GM12878 (cell line): ENCODE results near the gene STRADB. TPM values are rescaled to one million over a fixed set of nuclear protein-coding genes. Genes with fewer than 3 reads are reported as not detected.

Source experiments
- ATAC-seq: fragments of 200-7000 bp; cut with Tn5 transposase; 3 replicates; pipeline ENCODE4 v1.9.1; 2020; ENCODE audit warnings: mild to moderate bottlenecking, moderate library complexity
- BruUV-seq: library from RNA; stranded (reverse); fragments of 400-500 nt; replicated peaks from 2 replicates; lab custom pipeline; 2021; lab: Mats Ljungman, UMichigan
- CTCF ChIA-PET: fragments of 300-600 bp; sonication (Branson Sonifier 250); formaldehyde crosslinking; extraction: SDS; loops from one replicate; lab custom pipeline; 2021; ENCODE audit warnings: inconsistent platforms; lab: Yijun Ruan, JAX
- POLR2A ChIA-PET: fragments of 350-600 bp; formaldehyde crosslinking; extraction: SDS; loops from one replicate; lab custom pipeline; 2021; ENCODE audit warnings: inconsistent platforms; lab: Charles Lee
- RAD21 ChIA-PET: fragments of 300-600 bp; sonication (Branson Sonifier 250); formaldehyde crosslinking; loops from one replicate; lab custom pipeline; 2023; ENCODE audit warnings: antibody characterized with exemption; ENCODE audit not compliant: unreplicated experiment; lab: Charles Lee
- SMC1A ChIA-PET: fragments of 300-600 bp; sonication (Branson Sonifier 250); formaldehyde crosslinking; loops from one replicate; lab custom pipeline; 2023; ENCODE audit not compliant: unreplicated experiment, uncharacterized antibody; lab: Charles Lee
- DNase-seq: peaks from one replicate; pipeline ENCODE4 v3.0.0-alpha.2; 2011; ENCODE audit warnings: low read depth, low spot score
- FAIRE-seq: peaks from 3 replicates; lab custom pipeline; 2011; peaks lifted over from hg19 to GRCh38; lab: Jason Lieb, UNC
- H2AFZ ChIP-seq: 2 replicates; pipeline ENCODE4 v1.6.0; 2011; ENCODE audit warnings: low read depth, low read length, control low read depth; ENCODE audit not compliant: control insufficient read depth
- H3K27ac ChIP-seq: 2 replicates; pipeline ENCODE4 v1.5.1; 2011; ENCODE audit warnings: control low read depth; ENCODE audit not compliant: control insufficient read depth, insufficient read depth
- H3K27me3 ChIP-seq, 2 experiments: replicated peaks in 1 of 2; 2 replicates each; pipeline versions ENCODE4 v1.6.0 to v1.6.1; 2011; ENCODE audit warnings: low read length in 1 of 2; ENCODE audit not compliant: control insufficient read depth in 2 of 2, insufficient read depth in 2 of 2
- H3K36me3 ChIP-seq, 2 experiments: 2 replicates each; pipeline ENCODE4 v1.5.1; 2011; ENCODE audit warnings: low read length in 1 of 2; ENCODE audit not compliant: control insufficient read depth in 2 of 2, insufficient read depth in 2 of 2
- H3K4me1 ChIP-seq: 2 replicates; pipeline ENCODE4 v1.6.1; 2011; ENCODE audit warnings: mild to moderate bottlenecking, low read length, moderate library complexity, mixed read lengths; ENCODE audit not compliant: control insufficient read depth, insufficient read depth
- H3K4me2 ChIP-seq: 2 replicates; pipeline ENCODE4 v1.6.0; 2011; ENCODE audit warnings: control low read depth; ENCODE audit not compliant: control insufficient read depth, insufficient read depth
- H3K4me3 ChIP-seq: fragments of 200-600 bp; sonication (generic); 2 replicates; pipeline ENCODE4 v1.5.1; 2016
- H3K79me2 ChIP-seq: 2 replicates; pipeline ENCODE4 v1.6.0; 2011; ENCODE audit warnings: low read length; ENCODE audit not compliant: control insufficient read depth, insufficient read depth
- H3K9ac ChIP-seq: 2 replicates; pipeline ENCODE4 v1.8.0; 2011; ENCODE audit warnings: low read length, control low read depth, mixed read lengths; ENCODE audit not compliant: control insufficient read depth, insufficient read depth
- H3K9me3 ChIP-seq: replicated peaks from 3 replicates; pipeline ENCODE4 v1.5.1; 2011; ENCODE audit warnings: mild to moderate bottlenecking, low read length; ENCODE audit not compliant: control insufficient read depth, insufficient read depth
- H4K20me1 ChIP-seq: 2 replicates; pipeline ENCODE4 v1.6.0; 2011; ENCODE audit not compliant: control insufficient read depth, insufficient read depth
- ASH2L ChIP-seq: fragments of 300-600, 200-600 bp; sonication (generic); IDR thresholded peaks from 2 replicates; pipeline ENCODE4 v1.6.1; 2017; ENCODE audit warnings: low read depth, mild to moderate bottlenecking, borderline replicate concordance
- ATF3 ChIP-seq: IDR thresholded peaks from 2 replicates; pipeline ENCODE4 v1.6.1; 2011; ENCODE audit warnings: low read depth, mild to moderate bottlenecking, low read length, moderate library complexity, borderline replicate concordance; ENCODE audit errors: extremely low read depth
- ATF7 ChIP-seq: fragments of 450-650 bp; IDR thresholded peaks from 2 replicates; pipeline ENCODE4 v1.6.1; 2016; ENCODE audit warnings: low read depth, mild to moderate bottlenecking
- BMI1 ChIP-seq: fragments of 450-650 bp; IDR thresholded peaks from 2 replicates; pipeline ENCODE4 v1.6.1; 2016; ENCODE audit warnings: mild to moderate bottlenecking, moderate library complexity, borderline replicate concordance
- CUX1 ChIP-seq: IDR thresholded peaks from 2 replicates; pipeline ENCODE4 v1.6.1; 2012; ENCODE audit warnings: improper control_type of control experiment, low read depth, low read length; ENCODE audit not compliant: insufficient replicate concordance
- ETV6 ChIP-seq, 2 experiments: fragments of 450-650 bp in 1 of 2; IDR thresholded peaks in 1 of 2; conservative IDR thresholded peaks in 1 of 2; 2 replicates each; pipeline ENCODE4 v1.6.1; 2014; ENCODE audit warnings: antibody characterized with exemption in 1 of 2, borderline replicate concordance in 1 of 2, low read depth in 1 of 2, mild to moderate bottlenecking in 1 of 2, moderate library complexity in 1 of 2
- FOXM1 ChIP-seq: IDR thresholded peaks from 2 replicates; pipeline ENCODE4 v1.6.1; 2012; ENCODE audit warnings: low read depth, mild to moderate bottlenecking, inconsistent platforms, low read length, moderate library complexity
- IRF4 ChIP-seq: IDR thresholded peaks from 2 replicates; pipeline ENCODE4 v1.6.1; 2011; ENCODE audit warnings: low read depth, low read length
- PRDM15 ChIP-seq: fragments of 450-650 bp; formaldehyde crosslinking; IDR thresholded peaks from 2 replicates; pipeline ENCODE4 v1.4.0; 2020; ENCODE audit warnings: mild to moderate bottlenecking, moderate library complexity
- RAD21 ChIP-seq: IDR thresholded peaks from 2 replicates; pipeline ENCODE4 v1.6.1; 2011; ENCODE audit warnings: mild to moderate bottlenecking, low read depth, low read length, moderate library complexity; ENCODE audit not compliant: insufficient read depth
- SMAD1 ChIP-seq: fragments of 450-650 bp; IDR thresholded peaks from 2 replicates; pipeline ENCODE4 v1.6.1; 2018; ENCODE audit warnings: mild to moderate bottlenecking, low read depth; ENCODE audit not compliant: partially characterized antibody
- SMARCA5 ChIP-seq: fragments of 450-650 bp; IDR thresholded peaks from 2 replicates; pipeline ENCODE4 v1.6.1; 2017; ENCODE audit warnings: mild to moderate bottlenecking
- ZNF274 ChIP-seq: IDR thresholded peaks from one replicate; pipeline ENCODE4 v1.8.0; 2011; ENCODE audit not compliant: insufficient read length, insufficient read depth
- ZSCAN29 ChIP-seq: fragments of 450-650 bp; IDR thresholded peaks from 2 replicates; pipeline ENCODE4 v1.6.1; 2017; ENCODE audit warnings: mild to moderate bottlenecking, moderate library complexity
- in situ Hi-C: fragments of 300-500 bp; cut with MboI; formaldehyde crosslinking; loops from 9 replicates; pipeline ENCODE4 v1.14.3; 2018; ENCODE audit warnings: mixed read lengths
- intact Hi-C: fragments of 100-400 bp; cut with micrococcal nuclease; formaldehyde crosslinking; loops from one replicate; pipeline ENCODE4 v1.14.2; 2022; ENCODE audit not compliant: unreplicated experiment
- polyA plus RNA-seq, 11 experiments: library from polyadenylated mRNA; depleted of rRNA in 4 of 11; unstranded in 6 of 11; stranded (reverse) in 5 of 11; fragments of >200 nt; fragmentation: Nextera tagmentation in 4 of 11; fragmentation: Illumina TruSeq in 1 of 11; extraction: Ambion mirVana in 4 of 11; extraction: Trizol in 1 of 11; gene quantifications; 1 replicate in 1 of 11; 2 replicates in 10 of 11; pipeline versions ENCODE4 v1.2.1 to v1.2.3, GENCODE V29; 2011 to 2016; ENCODE audit warnings: inconsistent platforms in 2 of 11, missing spikeins in 2 of 11, low read depth in 1 of 11
- total RNA-seq, 4 experiments: library from RNA; depleted of rRNA in 3 of 4; stranded (reverse); fragments of >200 nt in 3 of 4; fragmentation: Illumina TruSeq in 1 of 4; extraction: Trizol in 1 of 4; gene quantifications; 2 replicates each; pipeline versions ENCODE4 v1.2.1 to v1.2.3, GENCODE V29; 2013 to 2021

STRADB gene
- total and polyA plus RNA-seq, 10 of the 15 experiments (the other 5 are each of a cell fraction or from before 2014, with no cell fraction given) = 7.6 to 58.3 (median 32.2) TPM

- no peak for TF ChIP-seq ATF3
Measured at GRCh38 chr2:201452922-201453643, 1.5 kb downstream of the STRADB start (continued).

- H3K9ac ChIP-seq = no peak overlapping the region
- H3K79me2 ChIP-seq = no peaks in the 10 kb centered on the region
- H3K27me3 ChIP-seq = no peaks in the 10 kb centered on the region
- H2AFZ ChIP-seq = no peak overlapping the region
- POLR2A ChIA-PET = no interaction called here
- FAIRE-seq = no peak
- no peaks in the 10 kb centered on the region for H4K20me1 ChIP-seq
- no peaks in the 10 kb centered on the region for H3K9me3 ChIP-seq
- no peak overlapping the region for H3K4me3 ChIP-seq
- CTCF ChIA-PET = no interaction called here
- RAD21 ChIA-PET = no interaction called here
- no peaks in the 10 kb centered on the region for H3K4me1 ChIP-seq
- no peak for ATAC-seq
- no peaks in the 10 kb centered on the region for H3K36me3 ChIP-seq
- in situ Hi-C loops = no loop called here
- H3K4me2 ChIP-seq = no peak overlapping the region
- SMC1A ChIA-PET = interaction anchor here (1.1 kb wide), 1 partner anchor 12 kb away, joined by 4 read pairs; no protein-coding TSS in a partner anchor
- BruUV-seq = no TSS peak
- H3K27ac ChIP-seq = no peak overlapping the region
- no peak for DNase-seq
- intact Hi-C loops = no loop called here
- TF ChIP-seq BMI1 (no peak), PRDM15 (CRISPR knock-in tag) (no peak), ZSCAN29 (no peak), ASH2L (no peak), SMAD1 (no peak), SMARCA5 (no peak), CUX1 (no peak), RAD21 (no peak), ETV6 (conservative IDR thresholded peaks at IDR 0.05 in 1 of 2, IDR thresholded peaks at IDR 0.05 in 1 of 2; ENCODE audit: borderline replicate concordance in 1 of 2, low read depth in 1 of 2) (no peak), IRF4 (no peak), ZNF274 (no peak), ATF7 (no peak), FOXM1 (no peak)
Measured at GRCh38 chr2:201458381-201458780, 6.8 kb downstream of the STRADB start.
